ENCODE data around the gene LRRC4. TPM values are rescaled to one million over a fixed set of nuclear protein-coding genes. Genes with fewer than 3 reads are reported as not detected.

Gene LRRC4
- total RNA-seq, 2 donors from 2014 or later = 2.9 to 7.2 TPM

- no peak overlapping the region for H3K27ac ChIP-seq
- peaks cover 0 to 24% of the 10 kb centered on the region in 2 donors for H3K4me1 ChIP-seq
- TF ChIP-seq, protein P1, sequence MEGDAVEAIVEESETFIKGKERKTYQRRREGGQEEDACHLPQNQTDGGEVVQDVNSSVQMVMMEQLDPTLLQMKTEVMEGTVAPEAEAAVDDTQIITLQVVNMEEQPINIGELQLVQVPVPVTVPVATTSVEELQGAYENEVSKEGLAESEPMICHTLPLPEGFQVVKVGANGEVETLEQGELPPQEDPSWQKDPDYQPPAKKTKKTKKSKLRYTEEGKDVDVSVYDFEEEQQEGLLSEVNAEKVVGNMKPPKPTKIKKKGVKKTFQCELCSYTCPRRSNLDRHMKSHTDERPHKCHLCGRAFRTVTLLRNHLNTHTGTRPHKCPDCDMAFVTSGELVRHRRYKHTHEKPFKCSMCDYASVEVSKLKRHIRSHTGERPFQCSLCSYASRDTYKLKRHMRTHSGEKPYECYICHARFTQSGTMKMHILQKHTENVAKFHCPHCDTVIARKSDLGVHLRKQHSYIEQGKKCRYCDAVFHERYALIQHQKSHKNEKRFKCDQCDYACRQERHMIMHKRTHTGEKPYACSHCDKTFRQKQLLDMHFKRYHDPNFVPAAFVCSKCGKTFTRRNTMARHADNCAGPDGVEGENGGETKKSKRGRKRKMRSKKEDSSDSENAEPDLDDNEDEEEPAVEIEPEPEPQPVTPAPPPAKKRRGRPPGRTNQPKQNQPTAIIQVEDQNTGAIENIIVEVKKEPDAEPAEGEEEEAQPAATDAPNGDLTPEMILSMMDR (IDR thresholded peaks at IDR 0.05) = no peak
- no peaks in the 10 kb centered on the region for H3K9me3 ChIP-seq
- H3K4me3 ChIP-seq = no peak overlapping the region
- DNase-seq (ENCODE audit: low spot score) = no peak
- H3K27me3 ChIP-seq = no peaks in the 10 kb centered on the region
- H3K36me3 ChIP-seq = peaks cover 7% of the 10 kb centered on the region
Observed at GRCh38 chr7:128075242-128076095, 44.2 kb upstream of the LRRC4 start.

DNA sequence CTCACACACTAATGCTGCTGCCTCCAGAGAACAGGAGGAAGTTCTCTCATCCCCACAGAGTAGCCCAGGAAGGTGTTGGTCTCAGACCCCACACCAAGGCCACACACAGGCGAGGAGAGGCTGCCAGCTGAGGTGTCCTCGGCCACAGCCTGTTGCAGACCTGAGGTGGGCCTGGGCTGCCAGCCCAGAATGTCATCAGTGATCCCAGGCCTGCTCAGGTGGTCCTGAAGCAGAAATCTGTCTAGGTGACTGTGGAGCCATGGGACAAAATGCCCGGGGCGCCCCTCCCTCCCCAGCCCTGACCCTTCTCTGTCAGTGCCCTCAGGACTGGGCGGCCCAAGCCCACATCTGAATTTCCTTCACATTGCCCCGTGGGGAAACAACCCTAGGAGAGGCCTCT lies 43.5 kb upstream of the LRRC4 start:
- Histone ChIP-seq H3K36me3 (peaks cover 7% of the 10 kb centered on the region), H3K4me1 (peaks cover 0 to 24% of the 10 kb centered on the region in 2 donors), H3K27ac (no peak overlapping the region), H3K27me3 (no peaks in the 10 kb centered on the region), H3K4me3 (no peak overlapping the region), H3K9me3 (no peaks in the 10 kb centered on the region)
- no peak for DNase-seq (ENCODE audit: low spot score)
- TF ChIP-seq, protein P1 (IDR thresholded peaks at IDR 0.05) = no peak

- H3K4me1 ChIP-seq = peaks cover 0 to 24% of the 10 kb centered on the region in 2 donors
- H3K9me3 ChIP-seq = no peaks in the 10 kb centered on the region
- H3K36me3 ChIP-seq = peaks cover 7% of the 10 kb centered on the region
- H3K4me3 ChIP-seq = no peak overlapping the region
- H3K27me3 ChIP-seq = no peaks in the 10 kb centered on the region
- no peak overlapping the region for H3K27ac ChIP-seq
- no peak for DNase-seq (ENCODE audit: low spot score)
- TF ChIP-seq, protein P1 (IDR thresholded peaks at IDR 0.05) = no peak
Observed at GRCh38 chr7:128074336-128074735, 43.1 kb upstream of the LRRC4 start.

DNA sequence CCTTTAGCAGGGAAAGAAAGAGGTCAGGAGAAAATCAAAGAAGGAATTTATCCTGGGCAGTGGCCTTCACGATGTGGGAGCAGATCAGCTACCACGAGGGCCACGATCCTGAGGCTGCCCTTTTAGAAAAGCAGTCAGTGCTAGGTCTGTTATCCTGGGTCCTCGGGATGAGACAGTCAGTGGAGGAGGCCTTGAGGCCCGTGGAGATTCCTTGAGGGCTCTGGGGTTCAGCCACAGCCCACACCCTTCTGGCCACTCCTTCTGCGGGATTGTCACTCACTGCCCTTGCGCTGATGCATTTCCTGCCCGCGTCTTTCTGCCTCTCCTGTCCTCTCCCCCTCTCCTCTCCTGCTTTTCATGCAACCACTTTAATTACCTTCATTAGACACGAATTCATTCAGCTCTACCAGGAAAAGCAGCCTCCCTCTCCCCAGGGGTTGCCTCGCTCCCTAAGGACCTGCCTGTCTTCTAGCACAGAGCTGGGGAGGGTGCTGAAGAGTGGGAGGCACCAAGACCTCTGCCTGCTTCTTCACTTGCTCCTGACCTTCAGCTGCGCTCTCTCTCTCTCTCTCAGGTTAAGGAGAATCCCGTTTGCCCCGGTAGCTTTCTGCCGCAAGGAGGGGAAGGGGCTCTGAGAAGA lies 42.6 kb upstream of the LRRC4 start:
- H3K27me3 ChIP-seq = no peaks in the 10 kb centered on the region
- TF ChIP-seq, protein P1 (IDR thresholded peaks at IDR 0.05) = no peak
- DNase-seq (ENCODE audit: low spot score) = no peak
- peaks cover 0 to 24% of the 10 kb centered on the region in 2 donors for H3K4me1 ChIP-seq
- H3K4me3 ChIP-seq = no peak overlapping the region
- peaks cover 7% of the 10 kb centered on the region for H3K36me3 ChIP-seq
- H3K27ac ChIP-seq = no peak overlapping the region
- no peaks in the 10 kb centered on the region for H3K9me3 ChIP-seq

GRCh38 chr7:128071801-128072200 lies 40.6 kb upstream of the LRRC4 start:
- Histone ChIP-seq H3K9me3 (no peaks in the 10 kb centered on the region), H3K36me3 (peaks cover 7% of the 10 kb centered on the region), H3K27ac (no peak overlapping the region), H3K4me1 (peaks cover 0 to 21% of the 10 kb centered on the region in 2 donors), H3K4me3 (no peak overlapping the region), H3K27me3 (no peaks in the 10 kb centered on the region)
- TF ChIP-seq, protein P1 (IDR thresholded peaks at IDR 0.05) = no peak
- no peak for DNase-seq (ENCODE audit: low spot score)
